OCI-LY3 (cell line): ENCODE measurements around the gene SNAP91.

Experiments used
- EZH2phosphoT487 ChIP-seq: fragments of 200-600 bp; shearing (Covaris generic); IDR thresholded peaks from 2 replicates; pipeline ENCODE4 v1.6.1; 2018; ENCODE audit warnings: antibody characterized with exemption, mixed run types, low read depth
- TF ChIP-seq, protein P1 (sequence below): fragments of 200-600, 300-600 bp; sonication (generic); IDR thresholded peaks from 2 replicates; pipeline ENCODE4 v1.5.1; 2014; ENCODE audit warnings: antibody characterized with exemption, low read length, low read depth

DNA sequence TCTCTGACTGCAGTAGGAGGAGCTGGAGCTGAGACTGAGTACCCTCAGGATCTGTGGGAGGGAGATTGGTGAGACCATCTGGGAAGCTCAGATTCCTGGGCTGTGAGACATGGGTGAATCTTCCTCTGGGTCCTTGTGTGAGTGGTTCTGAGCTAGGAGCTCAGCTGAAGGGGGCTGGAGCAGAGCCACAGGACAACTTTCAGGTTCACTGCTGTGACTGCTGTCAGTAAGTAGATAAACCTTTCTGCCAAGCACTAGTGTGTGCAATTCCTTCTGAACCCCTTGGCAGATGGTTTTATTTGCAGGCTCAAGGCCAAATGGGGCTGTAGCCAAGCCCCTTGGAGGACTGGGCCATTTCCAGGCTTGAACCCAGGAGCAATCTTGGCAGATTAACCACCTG, 49.6 kb upstream of the SNAP91 start:
- TF ChIP-seq, protein P1, sequence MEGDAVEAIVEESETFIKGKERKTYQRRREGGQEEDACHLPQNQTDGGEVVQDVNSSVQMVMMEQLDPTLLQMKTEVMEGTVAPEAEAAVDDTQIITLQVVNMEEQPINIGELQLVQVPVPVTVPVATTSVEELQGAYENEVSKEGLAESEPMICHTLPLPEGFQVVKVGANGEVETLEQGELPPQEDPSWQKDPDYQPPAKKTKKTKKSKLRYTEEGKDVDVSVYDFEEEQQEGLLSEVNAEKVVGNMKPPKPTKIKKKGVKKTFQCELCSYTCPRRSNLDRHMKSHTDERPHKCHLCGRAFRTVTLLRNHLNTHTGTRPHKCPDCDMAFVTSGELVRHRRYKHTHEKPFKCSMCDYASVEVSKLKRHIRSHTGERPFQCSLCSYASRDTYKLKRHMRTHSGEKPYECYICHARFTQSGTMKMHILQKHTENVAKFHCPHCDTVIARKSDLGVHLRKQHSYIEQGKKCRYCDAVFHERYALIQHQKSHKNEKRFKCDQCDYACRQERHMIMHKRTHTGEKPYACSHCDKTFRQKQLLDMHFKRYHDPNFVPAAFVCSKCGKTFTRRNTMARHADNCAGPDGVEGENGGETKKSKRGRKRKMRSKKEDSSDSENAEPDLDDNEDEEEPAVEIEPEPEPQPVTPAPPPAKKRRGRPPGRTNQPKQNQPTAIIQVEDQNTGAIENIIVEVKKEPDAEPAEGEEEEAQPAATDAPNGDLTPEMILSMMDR: no peak
- TF ChIP-seq EZH2phosphoT487: no peak
